ENCODE results near the gene EDRF1.
"Not testable (repeated sequence)": the region's sequence is repeated elsewhere in the genome, so short reads cannot be mapped to it uniquely, and the experiment has no call there.

EDRF1 gene

DNA sequence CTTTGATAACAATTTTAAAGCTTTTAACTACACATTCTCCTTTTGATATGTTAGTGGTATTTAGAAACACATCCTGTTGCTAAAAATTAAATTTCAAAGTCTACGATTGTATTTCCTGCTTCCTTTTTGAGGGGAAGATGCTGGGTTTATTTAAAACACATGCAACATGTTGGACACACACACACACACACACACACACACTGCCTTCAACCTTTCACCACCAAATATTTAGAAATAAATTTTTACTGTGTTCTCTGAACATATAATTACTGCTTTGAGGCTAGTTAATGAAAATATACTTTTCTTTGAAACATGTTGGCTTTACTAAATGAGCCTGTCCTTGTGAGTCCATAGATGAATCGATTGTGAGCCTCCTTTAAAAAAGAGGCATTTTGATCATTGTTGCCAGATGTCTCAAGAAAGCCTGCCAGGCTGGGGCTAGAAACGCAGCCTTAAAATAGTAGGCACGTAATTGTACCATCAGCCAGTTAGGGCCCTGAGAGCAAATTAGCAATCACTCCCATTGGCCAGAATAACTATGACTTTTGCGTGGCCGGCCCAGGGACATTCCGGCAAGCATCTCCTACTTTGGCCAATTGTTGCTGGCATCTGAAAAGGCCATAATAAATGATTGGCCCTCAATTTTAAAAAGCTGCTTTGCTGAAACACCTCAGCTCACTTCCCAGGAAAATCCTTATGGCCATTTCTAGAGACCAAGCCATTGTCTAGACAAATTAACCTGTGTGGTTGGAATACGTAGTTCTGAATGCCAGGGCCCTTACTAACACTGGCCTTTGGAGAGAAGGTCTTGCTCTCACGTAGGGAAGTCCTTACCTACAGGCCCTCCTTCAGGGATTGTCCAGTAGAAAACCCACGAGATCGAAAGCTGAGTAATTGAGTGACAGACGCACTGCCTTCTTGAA lies 26.6 kb upstream of the EDRF1 start:
- peaks cover 13% of the 10 kb centered on the region for H3K4me1 ChIP-seq (ENCODE audit: insufficient read depth, low read length)

DNA sequence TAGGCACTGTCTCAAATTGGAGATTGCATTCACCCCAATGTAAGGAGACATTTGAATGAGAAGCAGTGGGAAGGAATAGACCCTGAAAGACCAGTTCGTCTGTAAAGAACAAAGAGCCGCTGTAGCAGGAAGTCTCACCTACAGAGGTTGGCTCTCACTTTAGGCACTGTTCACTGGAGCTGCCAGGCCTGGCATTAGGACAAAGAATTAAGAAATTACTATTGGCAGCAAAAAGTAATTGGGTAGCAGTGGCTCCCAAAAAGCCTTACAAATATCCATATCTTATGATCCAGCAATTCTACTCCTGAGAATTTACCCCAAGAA lies 26.0 kb upstream of the EDRF1 start:
- no peak overlapping the region for H2AFZ ChIP-seq (ENCODE audit: low read depth, low read length)
- no peaks in the 10 kb centered on the region for H3K36me3 ChIP-seq (ENCODE audit: insufficient read depth, low read length)
- H3K4me1 ChIP-seq (ENCODE audit: insufficient read depth, low read length) = peaks cover 13% of the 10 kb centered on the region
- H3K4me3 ChIP-seq (ENCODE audit: low read length) = no peak overlapping the region
- H3K27me3 ChIP-seq (ENCODE audit: insufficient read depth, low read length) = no peaks in the 10 kb centered on the region
- no peaks in the 10 kb centered on the region for H3K9me3 ChIP-seq (ENCODE audit: low read length)

More for the DNA sequence above, 26.6 kb upstream of the EDRF1 start:
- H3K27me3 ChIP-seq (ENCODE audit: insufficient read depth, low read length) = no peaks in the 10 kb centered on the region
- no peaks in the 10 kb centered on the region for H3K36me3 ChIP-seq (ENCODE audit: insufficient read depth, low read length)
- no peak overlapping the region for H2AFZ ChIP-seq (ENCODE audit: low read depth, low read length)
- no peak overlapping the region for H3K4me3 ChIP-seq (ENCODE audit: low read length)
- H3K9me3 ChIP-seq (ENCODE audit: low read length) = no peaks in the 10 kb centered on the region

DNA sequence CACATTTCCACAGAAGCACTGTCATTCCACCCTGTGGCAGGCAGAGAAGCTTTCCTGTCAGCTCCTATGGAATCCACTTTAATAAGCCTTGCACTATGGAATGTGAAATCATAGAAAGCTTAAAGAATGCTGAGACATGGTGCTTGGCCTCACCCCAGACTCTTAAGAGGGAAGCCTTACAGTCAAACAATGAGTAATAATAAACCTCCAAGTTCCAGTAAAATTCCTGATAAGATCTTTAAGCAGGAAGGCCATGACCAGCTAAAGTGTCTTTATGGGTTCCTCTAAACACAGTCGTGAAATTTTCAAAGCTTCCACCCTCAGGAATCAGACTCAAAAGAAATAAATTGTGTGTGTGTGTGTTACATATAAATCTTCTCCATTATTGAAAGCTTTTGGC lies 24.6 kb upstream of the EDRF1 start:
- H2AFZ ChIP-seq (ENCODE audit: low read depth, low read length) = no peak overlapping the region
- no peaks in the 10 kb centered on the region for H3K9me3 ChIP-seq (ENCODE audit: low read length)
- no peaks in the 10 kb centered on the region for H3K36me3 ChIP-seq (ENCODE audit: insufficient read depth, low read length)
- H3K27me3 ChIP-seq (ENCODE audit: insufficient read depth, low read length) = no peaks in the 10 kb centered on the region
- peaks cover 13% of the 10 kb centered on the region for H3K4me1 ChIP-seq (ENCODE audit: insufficient read depth, low read length)
- no peak overlapping the region for H3K4me3 ChIP-seq (ENCODE audit: low read length)

DNA sequence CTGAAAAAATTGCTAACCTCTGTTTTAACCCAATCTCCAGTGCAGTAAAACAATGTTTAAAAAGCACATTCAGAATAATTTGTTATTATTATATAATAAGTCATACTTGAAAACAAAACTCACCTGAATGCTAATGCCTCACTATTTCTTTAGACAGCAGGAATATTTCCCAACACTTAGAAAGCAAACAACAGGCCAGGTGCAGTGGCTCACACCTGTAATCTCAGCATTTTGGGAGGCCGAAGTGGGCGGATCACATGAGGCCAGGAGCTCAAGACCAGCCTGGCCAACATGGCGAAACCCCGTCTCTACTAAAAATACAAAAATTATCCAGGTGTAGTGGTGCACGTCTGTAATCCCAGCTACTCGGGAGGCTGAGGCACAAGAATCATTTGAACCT lies 22.6 kb upstream of the EDRF1 start:
- H3K27me3 ChIP-seq (ENCODE audit: insufficient read depth, low read length); H2AFZ ChIP-seq (ENCODE audit: low read depth, low read length); H3K9me3 ChIP-seq (ENCODE audit: low read length); H3K4me1 ChIP-seq (ENCODE audit: insufficient read depth, low read length); H3K4me3 ChIP-seq (ENCODE audit: low read length); H3K36me3 ChIP-seq (ENCODE audit: insufficient read depth, low read length): not testable (repeated sequence)

DNA sequence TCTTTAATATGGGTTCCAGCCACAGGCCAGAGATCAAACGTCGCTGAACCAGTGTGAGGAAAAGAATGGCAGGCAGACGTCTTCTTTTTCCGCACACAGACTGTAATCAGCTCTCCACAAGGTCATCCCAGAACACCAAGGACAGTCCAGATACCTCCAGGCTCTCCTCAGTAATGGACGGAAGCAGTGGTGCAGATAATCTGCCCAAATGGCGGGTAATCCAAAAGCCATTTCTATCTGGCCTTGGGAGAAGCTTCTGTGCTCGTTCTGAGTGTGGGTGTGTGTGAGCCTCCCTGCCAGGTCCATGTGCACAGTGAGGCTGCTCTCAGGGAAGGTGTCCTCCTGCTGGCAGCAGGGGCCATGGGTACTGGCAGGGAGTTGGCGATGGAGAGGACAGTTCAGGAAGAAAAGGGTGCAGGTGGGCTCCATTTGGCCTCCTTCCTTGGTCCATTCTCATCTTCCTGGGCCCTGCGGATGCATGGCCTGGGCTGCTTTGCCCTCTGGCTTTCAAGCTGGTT lies 21.0 kb upstream of the EDRF1 start:
- Histone ChIP-seq H3K36me3 (ENCODE audit: insufficient read depth, low read length) (no peaks in the 10 kb centered on the region), H3K27me3 (ENCODE audit: insufficient read depth, low read length) (no peaks in the 10 kb centered on the region), H2AFZ (ENCODE audit: low read depth, low read length) (no peak overlapping the region), H3K4me3 (ENCODE audit: low read length) (no peak overlapping the region), H3K9me3 (ENCODE audit: low read length) (no peaks in the 10 kb centered on the region), H3K4me1 (ENCODE audit: insufficient read depth, low read length) (no peaks in the 10 kb centered on the region)

DNA sequence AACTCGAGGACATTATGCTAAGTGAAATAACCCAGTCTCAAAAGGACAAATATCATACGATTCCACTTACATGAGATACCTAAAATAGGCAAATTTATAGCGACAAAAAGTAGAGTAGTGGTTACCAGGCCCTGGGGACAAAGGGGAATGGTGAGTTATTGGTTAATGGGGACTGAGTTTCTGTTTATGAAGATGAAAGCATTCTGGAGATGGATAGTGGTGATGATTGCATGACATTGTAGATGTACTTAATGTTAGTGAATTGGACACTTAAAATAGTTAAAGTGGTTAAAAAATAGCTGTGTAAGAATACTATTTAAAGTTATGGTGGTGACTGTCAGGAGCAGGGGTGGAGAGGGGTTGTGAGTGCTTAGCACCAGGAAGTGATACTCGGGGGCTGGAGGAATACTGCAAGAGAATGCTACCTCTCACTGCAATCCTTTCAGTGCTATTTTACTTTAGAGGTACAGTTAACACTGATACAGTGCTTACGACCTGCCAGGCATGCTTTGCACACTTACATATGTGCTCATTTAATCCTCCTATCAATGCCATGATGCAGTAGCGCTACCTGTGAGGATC lies 19.9 kb upstream of the EDRF1 start:
- H3K27me3 ChIP-seq (ENCODE audit: insufficient read depth, low read length) = no peaks in the 10 kb centered on the region
- no peaks in the 10 kb centered on the region for H3K4me1 ChIP-seq (ENCODE audit: insufficient read depth, low read length)
- no peak overlapping the region for H2AFZ ChIP-seq (ENCODE audit: low read depth, low read length)
- H3K9me3 ChIP-seq (ENCODE audit: low read length) = no peaks in the 10 kb centered on the region
- no peaks in the 10 kb centered on the region for H3K36me3 ChIP-seq (ENCODE audit: insufficient read depth, low read length)
- H3K4me3 ChIP-seq (ENCODE audit: low read length) = no peak overlapping the region

DNA sequence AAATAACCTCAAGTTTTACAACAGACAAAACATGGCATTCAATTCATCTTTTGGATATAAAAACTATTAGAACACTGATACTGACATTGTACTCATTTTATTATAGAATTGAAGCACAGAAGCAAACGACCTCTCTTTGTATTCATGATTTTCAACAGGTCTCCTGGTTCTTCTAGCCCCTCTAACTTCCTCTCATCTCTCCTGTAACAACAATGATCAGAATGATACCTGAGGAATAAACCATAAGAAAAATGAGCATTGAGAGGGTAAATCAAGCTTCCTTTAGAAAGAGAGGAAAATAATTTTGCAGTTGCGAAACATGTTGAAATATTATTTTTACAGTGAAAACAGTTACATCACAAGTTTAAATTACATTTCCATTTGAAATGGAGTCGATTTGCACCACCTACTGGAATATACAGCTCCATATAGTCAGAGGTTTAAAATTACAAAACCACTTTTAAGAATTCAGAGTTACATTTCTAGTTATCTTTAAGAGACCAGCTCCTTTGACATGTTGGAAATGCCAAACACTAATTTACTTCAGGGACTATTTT lies 19.1 kb upstream of the EDRF1 start:
- Histone ChIP-seq H3K27me3 (ENCODE audit: insufficient read depth, low read length) (no peaks in the 10 kb centered on the region), H3K4me3 (ENCODE audit: low read length) (no peak overlapping the region), H3K4me1 (ENCODE audit: insufficient read depth, low read length) (no peaks in the 10 kb centered on the region), H2AFZ (ENCODE audit: low read depth, low read length) (no peak overlapping the region), H3K9me3 (ENCODE audit: low read length) (no peaks in the 10 kb centered on the region), H3K36me3 (ENCODE audit: insufficient read depth, low read length) (no peaks in the 10 kb centered on the region)

DNA sequence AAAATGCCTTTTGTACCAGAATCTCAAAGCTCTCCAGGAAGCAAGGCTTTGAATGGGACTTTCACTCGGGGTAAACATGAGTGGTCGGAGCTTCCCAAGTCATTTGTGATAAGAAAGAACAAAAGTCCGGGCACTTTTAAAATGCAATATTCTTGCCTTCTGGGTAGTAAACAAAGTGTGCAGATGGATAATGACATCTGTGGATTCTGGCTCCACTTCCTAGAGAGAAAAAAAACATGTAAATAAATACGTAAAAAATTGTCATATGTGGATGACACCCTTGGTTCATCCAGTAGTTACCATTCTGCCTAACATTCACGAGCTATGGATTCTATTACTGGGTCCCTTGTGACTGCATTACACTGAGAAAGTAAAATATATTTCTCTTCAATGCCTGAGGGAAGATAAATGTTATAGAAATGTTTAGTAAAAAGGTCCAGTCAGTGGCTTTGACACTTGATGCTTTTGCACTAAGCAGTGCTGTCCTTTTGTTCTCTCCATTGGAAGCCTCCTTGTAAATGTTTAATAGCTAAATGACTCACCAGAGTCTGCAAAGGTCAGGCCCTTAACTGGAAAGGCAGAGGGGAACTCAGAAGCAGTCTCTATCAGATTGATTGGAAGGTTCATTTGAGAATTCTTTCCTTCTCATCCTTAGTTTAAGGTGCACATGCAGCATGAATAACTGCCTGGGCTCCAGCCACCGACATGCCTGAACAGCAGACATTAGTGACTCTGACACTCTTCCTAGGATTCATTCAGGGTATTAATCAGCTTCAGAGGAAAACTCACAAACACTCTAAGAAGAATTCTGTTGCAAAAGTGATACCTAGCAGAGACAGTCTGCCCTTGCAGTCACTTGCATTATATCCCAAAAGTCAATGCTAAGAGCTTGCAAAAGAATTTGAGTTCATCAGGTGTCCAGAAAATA lies 11.7 kb upstream of the EDRF1 start:
- H3K4me3 ChIP-seq (ENCODE audit: low read length) = peak overlapping the region; percentile 26
- no peaks in the 10 kb centered on the region for H3K27me3 ChIP-seq (ENCODE audit: insufficient read depth, low read length)
- no peaks in the 10 kb centered on the region for H3K9me3 ChIP-seq (ENCODE audit: low read length)
- peak overlapping the region; percentile 47 for H2AFZ ChIP-seq (ENCODE audit: low read depth, low read length)
- H3K4me1 ChIP-seq (ENCODE audit: insufficient read depth, low read length) = peaks cover 37% of the 10 kb centered on the region
- H3K36me3 ChIP-seq (ENCODE audit: insufficient read depth, low read length) = no peaks in the 10 kb centered on the region

DNA sequence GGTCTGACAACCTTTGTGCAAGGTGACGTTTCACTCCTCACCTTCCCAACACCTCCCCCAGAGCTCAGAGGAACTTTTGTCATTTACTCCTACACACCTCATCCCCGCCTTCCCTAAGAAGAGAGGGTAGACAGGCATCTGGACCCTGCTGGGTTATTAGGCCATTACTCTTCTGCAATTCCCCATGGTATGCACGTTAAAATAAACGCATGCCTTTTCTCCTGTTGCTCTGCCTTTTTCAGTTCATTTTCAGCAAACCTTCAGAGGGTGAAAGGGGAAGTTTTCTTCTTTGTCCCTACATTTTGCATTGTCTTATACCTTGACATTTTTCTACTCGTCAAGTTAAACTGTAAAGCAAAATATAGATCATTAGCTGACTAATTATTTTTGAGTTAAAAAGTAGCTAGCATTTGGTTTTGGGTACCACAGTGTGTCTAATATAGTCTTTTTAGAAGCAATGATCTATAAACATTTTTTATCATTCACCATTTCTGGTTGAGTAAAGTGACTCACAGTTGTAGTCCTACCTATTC lies 10.5 kb upstream of the EDRF1 start:
- no peaks in the 10 kb centered on the region for H3K9me3 ChIP-seq (ENCODE audit: low read length)
- no peak overlapping the region for H3K4me3 ChIP-seq (ENCODE audit: low read length)

DNA sequence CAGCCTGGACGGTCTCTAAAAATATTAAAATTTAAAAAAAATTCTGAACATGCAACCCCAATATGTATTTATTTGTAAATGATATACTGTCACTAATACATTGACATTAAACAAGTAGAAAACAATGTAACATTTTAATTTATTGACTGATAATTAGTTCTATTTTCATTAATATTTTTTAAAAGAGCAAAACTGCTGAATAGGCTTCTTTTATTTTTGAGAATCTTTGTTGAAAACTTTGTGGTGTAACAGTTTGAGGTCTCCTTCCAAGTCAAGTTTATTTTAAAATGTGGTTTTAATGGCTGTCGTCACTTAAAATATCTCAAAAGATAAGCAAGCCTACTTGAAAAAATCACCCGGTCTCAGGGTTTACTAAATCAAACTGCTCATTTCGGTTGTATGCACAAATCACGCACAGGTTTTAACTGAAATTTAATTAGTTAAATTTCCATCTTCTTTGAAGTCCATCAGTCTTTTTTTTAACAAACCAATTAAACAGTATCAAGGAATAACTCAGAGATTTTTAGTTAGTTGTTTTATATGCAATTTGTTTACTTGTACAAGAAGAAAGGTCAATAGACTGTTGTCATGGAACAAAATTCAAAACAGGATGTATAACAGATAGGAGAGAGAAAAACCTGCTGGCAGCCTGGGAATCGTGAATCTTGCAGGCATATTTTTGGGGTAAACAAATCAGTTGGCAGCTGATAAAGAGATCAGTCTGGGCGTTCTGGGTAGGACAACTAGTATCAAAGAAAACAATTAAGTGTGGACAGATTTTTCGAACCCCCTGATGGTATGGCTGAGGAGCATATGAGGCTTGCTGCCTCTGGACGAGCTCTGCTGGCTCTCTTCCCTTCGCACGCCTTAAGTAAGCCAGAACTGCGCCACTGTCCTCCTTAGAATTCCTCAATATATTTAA lies 9.7 kb upstream of the EDRF1 start:
- Histone ChIP-seq H3K36me3 (ENCODE audit: insufficient read depth, low read length) (no peaks in the 10 kb centered on the region), H3K9me3 (ENCODE audit: low read length) (no peaks in the 10 kb centered on the region), H2AFZ (ENCODE audit: low read depth, low read length) (no peak overlapping the region), H3K4me3 (ENCODE audit: low read length) (no peak overlapping the region), H3K27me3 (ENCODE audit: insufficient read depth, low read length) (no peaks in the 10 kb centered on the region), H3K4me1 (ENCODE audit: insufficient read depth, low read length) (peaks cover 37% of the 10 kb centered on the region)

More for the DNA sequence above, 10.5 kb upstream of the EDRF1 start:
- H3K27me3 ChIP-seq (ENCODE audit: insufficient read depth, low read length) = no peaks in the 10 kb centered on the region
- H3K4me1 ChIP-seq (ENCODE audit: insufficient read depth, low read length) = peaks cover 37% of the 10 kb centered on the region
- no peaks in the 10 kb centered on the region for H3K36me3 ChIP-seq (ENCODE audit: insufficient read depth, low read length)
- no peak overlapping the region for H2AFZ ChIP-seq (ENCODE audit: low read depth, low read length)

DNA sequence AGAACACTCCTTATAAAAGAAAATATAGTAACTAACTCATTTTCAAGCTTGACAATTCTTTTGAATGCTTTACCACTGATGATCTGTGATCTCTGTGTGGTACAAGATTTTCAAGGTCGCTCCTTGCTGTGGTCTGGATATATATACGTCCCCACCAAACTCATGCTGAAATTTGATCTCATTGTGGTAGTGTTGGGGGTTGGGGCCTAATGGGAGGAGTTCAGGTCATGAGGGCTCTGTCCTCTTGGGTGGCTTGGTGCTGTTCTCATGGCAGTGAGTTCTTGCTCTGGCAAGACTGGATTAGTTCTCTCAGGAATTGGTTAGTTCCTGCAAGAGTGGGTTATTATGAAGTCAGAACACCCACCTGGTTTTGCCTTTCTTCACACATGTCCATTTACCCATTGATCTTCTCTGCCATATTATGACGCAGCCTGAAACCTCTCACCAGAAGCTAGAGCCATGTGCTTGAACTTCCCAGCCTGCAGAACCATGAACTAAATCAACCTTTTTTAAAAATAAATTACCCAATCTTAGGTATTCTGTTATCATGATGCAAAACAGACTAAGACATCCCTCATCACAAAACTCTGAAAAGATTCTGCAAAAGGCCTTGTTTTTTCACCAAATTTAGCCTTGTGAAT lies 8.3 kb upstream of the EDRF1 start:
- Histone ChIP-seq H3K4me1 (ENCODE audit: insufficient read depth, low read length) (peaks cover 31% of the 10 kb centered on the region), H3K27me3 (ENCODE audit: insufficient read depth, low read length) (no peaks in the 10 kb centered on the region), H3K9me3 (ENCODE audit: low read length) (no peaks in the 10 kb centered on the region), H3K36me3 (ENCODE audit: insufficient read depth, low read length) (no peaks in the 10 kb centered on the region), H3K4me3 (ENCODE audit: low read length) (no peak overlapping the region), H2AFZ (ENCODE audit: low read depth, low read length) (no peak overlapping the region)

Data from neuron (in vitro differentiated cells).